ENCODE results near the gene CPXM2. TPM values are rescaled to one million over a fixed set of nuclear protein-coding genes. Genes with fewer than 3 reads are reported as not detected.

CPXM2 gene
- 1.8 TPM in 1 of 2 replicates, not detected in the other for total RNA-seq

GRCh38 chr10:123891144-123892071 lies at the start of gene CPXM2:
TSS of gene CPXM2 (minus strand) at chr10:123891807. CDS start at chr10:123891659, 148 bp downstream.

Other genes starting within 250 kb of the CPXM2 start
- gene GPR26, start 225.5 kb downstream of the CPXM2 start, total RNA-seq: not detected in 2 replicates
- gene CHST15, start 201.8 kb upstream of the CPXM2 start, total RNA-seq: 1.1 and 13.3 TPM in 2 replicates

Data from epithelial cell of alveolus of lung (primary cell).